Gastroesophageal sphincter (tissue), 3 donors: ENCODE measurements around the gene ZNF212.

Experiments
- EP300 ChIP-seq: sonication (generic); formaldehyde crosslinking; IDR thresholded peaks from one replicate; pipeline ENCODE4 v1.6.1; 2017; ENCODE audit warnings: antibody characterized with exemption, mild to moderate bottlenecking
- POLR2A ChIP-seq, 2 donors: fragments of 450-650 bp; IDR thresholded peaks; one replicate each; pipeline ENCODE4 v1.6.1; 2017; ENCODE audit warnings: antibody characterized with exemption in 2 of 2, mild to moderate bottlenecking in 2 of 2, moderate library complexity in 1 of 2
- POLR2AphosphoS5 ChIP-seq: sonication (generic); formaldehyde crosslinking; IDR thresholded peaks from one replicate; pipeline ENCODE4 v1.6.1; 2017; ENCODE audit warnings: antibody characterized with exemption
- TF ChIP-seq, protein P1 (sequence below), 4 experiments: fragments of 200-600 bp in 2 of 4; fragments of 450-650 bp in 2 of 4; sonication (generic) in 1 of 4; IDR thresholded peaks; one replicate each; pipeline ENCODE4 v1.5.1; 2017 to 2019; ENCODE audit warnings: antibody characterized with exemption in 4 of 4, mild to moderate bottlenecking in 2 of 4, moderate library complexity in 2 of 4

DNA sequence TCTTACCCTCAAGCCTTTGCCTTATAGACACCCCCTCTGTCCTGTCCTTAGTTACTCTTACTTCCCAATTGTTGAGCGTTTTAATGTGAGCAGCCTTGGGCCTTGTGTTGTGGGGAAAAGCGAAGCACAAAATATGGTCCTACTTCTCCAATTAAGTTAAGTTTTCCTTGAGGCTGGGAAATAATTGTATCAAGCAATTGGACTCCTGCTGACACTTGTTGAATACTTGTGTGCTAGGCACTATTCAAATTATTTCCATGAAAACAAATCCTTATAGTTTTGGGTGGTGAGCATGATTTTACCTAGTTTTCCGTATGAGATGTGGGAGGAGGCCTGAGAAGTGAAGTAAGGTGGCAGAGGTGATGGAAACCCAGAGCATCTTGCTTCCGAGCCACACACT lies 17.1 kb downstream of the ZNF212 start:
- TF ChIP-seq, protein P1, sequence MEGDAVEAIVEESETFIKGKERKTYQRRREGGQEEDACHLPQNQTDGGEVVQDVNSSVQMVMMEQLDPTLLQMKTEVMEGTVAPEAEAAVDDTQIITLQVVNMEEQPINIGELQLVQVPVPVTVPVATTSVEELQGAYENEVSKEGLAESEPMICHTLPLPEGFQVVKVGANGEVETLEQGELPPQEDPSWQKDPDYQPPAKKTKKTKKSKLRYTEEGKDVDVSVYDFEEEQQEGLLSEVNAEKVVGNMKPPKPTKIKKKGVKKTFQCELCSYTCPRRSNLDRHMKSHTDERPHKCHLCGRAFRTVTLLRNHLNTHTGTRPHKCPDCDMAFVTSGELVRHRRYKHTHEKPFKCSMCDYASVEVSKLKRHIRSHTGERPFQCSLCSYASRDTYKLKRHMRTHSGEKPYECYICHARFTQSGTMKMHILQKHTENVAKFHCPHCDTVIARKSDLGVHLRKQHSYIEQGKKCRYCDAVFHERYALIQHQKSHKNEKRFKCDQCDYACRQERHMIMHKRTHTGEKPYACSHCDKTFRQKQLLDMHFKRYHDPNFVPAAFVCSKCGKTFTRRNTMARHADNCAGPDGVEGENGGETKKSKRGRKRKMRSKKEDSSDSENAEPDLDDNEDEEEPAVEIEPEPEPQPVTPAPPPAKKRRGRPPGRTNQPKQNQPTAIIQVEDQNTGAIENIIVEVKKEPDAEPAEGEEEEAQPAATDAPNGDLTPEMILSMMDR (IDR thresholded peaks at IDR 0.05), result no peak
- TF ChIP-seq POLR2A (IDR thresholded peaks at IDR 0.05) (no peak), EP300 (no peak), POLR2AphosphoS5 (no peak)
